C1 segment of cervical spinal cord (tissue), 14 donors: ENCODE results near the gene HIVEP3.

ENCODE experiments used
- DNase-seq, 14 donors: peaks; one replicate each; lab custom pipeline; 2025; lab: John Stamatoyannopoulos, UW

Gene HIVEP3

DNA sequence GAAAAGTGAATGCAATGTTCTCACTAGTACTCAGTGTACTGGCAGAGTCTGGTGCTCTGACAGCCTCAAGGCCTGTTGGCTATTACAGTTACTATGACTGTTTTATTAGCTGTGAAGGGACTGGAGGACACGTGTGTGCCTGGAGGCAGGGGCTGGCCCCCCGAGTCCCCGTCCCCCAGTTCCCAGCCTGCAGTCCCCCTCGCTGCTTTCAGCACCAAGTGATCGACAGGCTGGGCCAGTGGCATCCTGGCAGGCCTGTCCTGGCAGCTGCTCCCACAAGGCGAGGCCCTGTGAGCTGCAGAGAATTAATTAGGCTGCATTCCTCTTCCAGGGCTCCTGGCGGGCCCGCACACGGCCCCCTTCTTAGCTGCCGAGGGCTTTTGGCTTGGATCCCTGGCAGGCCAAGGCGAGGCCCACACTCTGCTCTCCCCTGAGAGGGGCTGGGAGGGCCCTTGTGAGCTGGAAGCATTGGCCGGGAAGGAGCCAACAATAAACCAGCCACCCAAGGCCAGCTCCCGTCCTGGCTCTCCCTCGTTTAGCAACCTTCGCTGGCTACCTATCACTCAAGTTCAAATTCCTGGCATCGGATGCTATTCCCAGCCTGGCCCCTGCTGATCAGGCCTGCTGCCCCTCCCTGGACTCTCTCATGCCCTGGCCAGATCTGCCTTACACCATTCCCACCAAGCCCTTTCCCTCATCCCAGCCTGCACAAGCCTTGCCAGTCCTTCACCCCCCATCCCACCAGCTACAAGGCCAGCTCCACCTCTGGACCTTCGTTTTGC is 444.0 kb downstream of the HIVEP3 start:
- DNase-seq = peak in 11 of 14 donors; percentile 13 to 82 (median 58)

DNA sequence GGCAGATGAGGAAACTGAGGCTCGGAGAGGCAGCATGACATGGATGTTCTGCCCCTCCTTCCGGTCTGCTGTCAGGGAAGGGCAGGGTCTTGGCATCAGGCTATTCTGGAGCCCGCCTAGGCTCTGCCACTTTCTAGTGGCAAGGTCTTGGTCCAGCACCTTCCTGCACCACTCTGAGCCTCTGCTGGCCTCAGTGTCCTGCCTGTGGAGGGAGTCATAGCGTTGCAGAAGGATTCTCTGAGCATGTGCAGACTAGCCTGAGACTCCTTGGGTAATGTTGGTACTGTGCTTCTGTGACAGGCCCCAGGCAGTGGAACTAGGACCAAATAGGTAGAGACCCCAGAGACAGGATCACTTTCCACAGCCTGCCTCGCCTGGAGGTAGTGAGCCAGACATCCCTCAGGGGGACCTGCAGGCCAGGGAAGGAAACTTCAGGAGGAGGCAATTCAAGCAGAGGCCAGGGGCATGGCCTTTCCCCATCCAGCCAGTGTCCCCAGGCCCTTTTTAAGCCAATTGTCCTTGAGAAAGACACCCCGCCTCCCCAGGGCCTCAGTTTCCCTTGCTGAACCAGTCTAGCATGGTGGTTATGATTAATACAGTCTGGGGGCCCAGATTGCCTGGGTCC is 444.9 kb downstream of the HIVEP3 start:
- DNase-seq = no peak

DNA sequence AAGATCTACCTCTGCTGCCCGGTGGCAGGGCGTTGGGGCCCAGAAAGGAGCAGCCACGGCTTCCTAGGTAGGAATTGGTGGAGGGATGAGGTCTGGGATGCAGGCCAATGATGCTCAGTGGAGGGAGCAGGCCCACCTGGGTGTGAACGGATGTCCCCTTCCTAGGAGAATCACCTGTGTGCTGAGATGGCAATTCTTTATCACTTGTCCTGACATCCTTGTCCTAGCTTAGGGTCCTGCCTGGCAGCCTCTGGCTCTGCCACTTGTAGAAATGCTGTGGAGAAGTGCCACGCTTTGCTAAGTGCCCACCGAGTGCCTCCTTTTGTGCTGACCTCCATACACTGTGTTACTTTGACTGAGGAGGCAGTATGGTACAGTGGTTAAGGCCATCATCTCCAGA is 447.1 kb downstream of the HIVEP3 start:
- DNase-seq = no peak

DNA sequence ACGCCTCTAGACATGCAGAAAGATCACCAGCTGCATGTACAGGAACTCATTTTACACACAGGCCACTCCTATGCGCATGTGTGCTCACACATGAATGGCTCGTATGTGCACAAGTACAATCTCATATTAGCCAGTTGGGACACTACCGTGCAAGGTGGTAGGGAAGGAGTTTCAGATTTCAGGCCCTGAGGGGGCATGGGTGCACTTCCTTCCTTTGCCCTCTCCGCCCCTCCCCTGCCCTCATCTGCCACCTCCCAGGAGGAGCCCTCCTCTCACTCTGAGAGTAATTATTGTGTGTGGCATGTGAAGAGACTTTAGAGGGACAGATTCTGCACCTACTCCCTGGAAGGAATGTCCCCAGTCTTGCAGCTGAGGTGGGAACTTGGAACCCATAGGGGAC is 449.0 kb downstream of the HIVEP3 start:
- DNase-seq = no peak

DNA sequence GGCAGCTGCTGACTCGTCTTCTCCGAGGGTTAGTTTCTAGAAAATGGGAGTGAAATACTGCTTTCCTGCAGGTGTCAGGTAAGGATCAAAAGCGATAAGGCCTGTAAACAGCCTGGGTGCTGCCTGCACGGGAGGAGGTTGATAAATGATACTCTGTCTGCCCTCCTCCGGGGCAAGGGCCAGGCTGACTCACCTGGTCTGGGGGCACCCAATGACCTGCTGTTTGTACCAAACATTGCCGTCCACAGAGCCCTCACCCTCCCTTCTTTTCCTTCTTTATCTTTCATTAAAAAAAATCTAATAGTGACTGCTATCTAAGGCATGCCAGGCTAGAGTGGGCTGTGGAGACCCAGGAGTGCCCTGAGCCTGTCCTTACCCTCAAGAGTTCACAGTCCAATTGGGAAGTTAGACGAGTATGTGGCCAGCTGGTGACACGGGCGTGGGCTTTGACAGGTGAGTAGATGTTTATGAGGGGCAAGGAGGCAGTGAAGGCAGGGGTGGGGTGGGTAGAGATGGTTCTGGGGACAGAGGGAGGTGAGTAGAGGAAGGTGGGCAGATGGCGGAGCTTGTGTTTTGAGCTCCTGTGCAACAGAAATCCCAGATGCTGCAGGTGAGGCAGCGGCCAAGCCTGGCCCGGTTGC is 450.5 kb downstream of the HIVEP3 start:
- DNase-seq = no peak

DNA sequence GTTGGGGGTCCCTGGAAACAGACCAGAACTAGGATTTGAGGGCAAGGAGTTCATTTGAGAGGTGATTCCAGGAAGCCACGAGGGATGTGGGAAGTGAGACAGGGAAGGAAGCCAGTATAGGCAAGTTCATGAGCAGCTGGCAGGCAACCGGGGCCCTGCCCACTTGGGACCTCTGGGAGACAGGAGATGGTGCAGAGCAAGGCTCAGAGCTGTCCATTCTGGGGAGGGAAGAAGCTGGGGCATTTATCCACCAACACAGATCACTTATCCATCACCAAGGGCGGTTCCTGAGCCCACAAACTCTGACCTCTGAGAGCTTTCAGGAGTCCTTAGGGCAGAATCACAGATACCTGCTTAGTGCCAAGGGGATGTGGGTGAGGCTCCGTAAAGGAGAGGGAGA is 451.0 kb downstream of the HIVEP3 start:
- no peak for DNase-seq

DNA sequence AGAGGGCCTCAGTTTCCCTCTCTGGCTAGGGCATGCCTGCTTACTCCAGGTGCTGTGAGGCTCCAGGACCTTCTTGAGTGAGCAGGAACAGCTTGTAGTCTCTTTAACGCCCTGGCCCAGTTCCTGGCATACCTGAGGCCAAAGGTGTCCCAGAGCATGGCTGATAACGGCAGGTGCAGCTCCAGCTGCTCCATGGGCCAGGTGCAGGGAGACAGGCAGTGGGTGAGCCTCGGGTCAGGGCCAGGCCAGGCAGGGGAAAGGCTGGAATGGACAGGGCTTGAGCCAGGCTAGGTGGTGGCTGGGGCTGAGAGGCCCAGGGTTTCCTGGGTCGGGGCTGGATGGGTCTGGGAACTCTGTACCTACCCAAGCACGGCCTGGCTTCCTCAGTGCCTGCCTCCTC is 452.6 kb downstream of the HIVEP3 start:
- DNase-seq = no peak

DNA sequence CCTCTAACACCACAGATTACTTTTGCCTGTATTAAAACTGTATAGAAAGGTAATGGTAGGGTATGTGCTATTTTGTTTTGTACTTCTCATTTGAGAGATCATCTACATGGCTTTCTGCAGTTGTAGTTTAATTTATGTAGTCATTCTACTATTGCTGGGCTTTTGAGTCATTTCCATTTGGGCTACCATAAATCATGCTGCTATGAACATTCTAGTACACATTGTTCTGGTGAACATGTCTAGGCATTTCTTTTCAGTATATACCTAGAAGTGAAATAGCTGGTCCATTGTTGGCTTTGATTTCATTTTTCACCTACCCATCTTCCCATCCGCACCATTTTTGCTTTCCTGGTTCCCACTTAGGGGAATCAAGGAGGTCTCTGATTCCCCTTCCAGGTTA is 453.0 kb downstream of the HIVEP3 start:
- no peak for DNase-seq

DNA sequence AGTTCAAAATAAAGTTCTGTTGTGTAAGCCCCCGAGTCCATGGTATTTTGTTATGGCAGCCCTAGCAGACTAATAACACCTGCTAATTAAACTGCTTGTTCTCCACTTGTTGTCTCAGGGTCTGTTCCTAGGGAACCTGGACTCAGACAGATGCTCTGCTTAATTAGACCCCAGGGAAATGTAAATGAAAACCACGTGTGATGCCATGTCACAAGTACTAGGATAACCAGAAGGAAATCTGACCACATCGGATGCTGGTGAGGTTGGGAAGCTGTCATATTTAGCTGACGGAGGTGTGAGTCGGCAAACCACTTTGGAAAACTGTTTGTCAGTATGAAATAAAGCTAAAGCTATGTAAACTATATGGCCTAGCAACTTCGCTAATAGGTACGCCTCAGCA is 453.8 kb downstream of the HIVEP3 start:
- no peak for DNase-seq

DNA sequence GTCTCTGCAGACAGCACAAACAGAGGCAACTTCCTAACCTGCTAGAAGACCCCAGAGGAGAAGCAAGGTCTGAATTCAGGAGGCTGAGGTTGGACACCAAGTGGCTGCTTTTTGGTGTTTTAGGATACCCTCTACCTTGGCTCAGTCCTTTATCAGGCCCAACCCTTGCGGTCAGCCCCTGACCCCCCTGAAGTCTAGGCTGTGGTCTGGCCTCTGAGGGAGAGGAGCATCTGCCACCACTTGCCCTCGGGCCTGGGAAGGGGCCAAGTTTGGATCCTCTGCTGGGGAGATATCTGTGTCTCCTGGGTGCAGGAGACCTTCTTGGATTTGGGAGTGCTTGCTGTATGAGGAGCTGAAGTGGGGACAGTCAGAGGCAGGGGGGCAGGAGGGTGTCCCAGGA is 455.2 kb downstream of the HIVEP3 start:
- DNase-seq = no peak

DNA sequence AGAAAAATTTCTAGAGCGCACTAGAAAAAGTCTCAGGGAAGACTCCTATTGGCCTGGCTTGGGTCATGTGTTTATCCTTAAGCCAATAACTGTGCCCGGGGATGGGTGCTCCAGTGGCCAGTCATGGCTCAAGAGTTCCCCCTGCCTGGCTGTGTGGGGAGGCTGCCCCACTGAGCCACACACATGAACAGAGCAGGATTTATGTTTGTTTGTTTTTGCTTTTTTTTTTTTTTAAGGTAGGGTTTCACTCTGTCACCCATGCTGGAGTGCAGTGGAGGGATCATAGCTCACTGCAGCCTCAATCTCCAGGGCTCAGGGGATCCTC is 456.1 kb downstream of the HIVEP3 start:
- DNase-seq = no peak

DNA sequence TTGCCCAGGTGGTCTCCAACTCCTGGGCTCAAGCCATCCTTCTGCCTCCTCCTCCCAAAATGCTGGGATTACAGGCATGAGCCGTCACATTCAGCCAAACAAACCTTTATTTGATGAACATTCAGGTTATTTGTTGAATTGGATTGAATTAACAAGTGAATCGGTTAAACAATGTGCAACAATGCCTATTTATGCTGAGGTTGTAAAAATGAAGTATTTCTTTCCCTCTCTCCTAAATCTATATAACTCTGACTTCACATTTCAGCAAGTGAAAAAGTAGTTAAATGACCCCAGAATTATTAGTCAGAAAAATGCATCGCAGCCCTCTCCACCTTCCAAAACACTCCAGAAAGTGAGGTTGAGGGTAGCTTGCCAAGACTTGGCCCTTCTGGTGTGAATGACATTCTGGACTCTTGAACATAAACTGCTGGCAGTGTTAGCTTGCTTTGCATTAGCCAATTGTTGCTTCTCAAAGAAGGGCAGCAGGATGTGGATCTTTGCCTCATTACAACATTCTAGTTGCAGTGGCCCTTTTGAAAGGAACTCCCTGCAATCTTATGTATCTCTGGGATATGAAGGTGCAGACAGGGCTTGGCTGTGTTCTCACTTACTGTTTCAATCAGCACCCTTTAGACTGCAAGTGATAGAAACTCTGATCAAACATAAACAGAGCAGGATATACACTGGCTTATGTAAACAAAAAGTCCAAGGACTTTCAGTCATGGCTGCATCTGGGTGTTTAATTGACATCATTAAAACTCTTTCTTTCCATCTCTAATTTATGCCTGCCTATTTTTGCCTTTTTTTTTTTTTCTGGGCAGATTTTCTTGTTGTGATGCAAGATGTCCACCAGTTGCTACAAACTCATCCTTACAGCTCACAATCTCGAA is 456.7 kb downstream of the HIVEP3 start:
- DNase-seq = no peak

DNA sequence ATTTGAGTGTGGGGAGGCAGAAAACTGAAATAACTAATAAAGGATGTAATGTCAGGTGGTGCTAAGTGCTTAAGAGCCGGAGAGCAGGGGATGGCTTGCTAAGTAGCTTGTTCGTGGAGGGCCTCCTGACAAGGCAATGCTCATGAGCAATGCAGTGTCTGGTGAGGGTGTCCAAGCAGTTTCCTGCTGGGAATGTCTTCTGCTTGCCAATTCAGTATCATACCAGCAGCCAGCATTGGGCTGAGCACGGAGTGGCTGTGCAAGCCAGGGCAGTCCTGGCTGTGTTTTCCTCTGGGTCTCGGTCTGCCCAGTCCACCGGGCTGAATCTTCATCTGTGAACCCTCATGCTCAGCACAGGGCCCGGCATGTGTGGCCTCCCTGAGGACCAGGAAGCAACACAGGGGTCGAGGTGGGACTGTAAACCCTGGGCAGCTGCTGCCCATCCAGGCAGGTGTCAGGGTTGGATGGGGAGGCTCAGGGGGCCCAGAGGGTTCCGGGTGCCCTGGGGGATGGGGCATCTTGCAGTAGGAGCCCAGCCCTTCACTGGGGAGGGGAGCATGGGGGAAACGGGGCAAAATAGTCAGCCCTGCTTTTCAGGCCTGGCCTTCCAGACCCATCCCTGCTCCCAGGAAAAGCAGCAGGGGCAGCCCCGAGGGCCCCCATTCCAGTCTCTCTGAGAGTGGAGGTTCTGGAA is 461.7 kb downstream of the HIVEP3 start:
- DNase-seq = no peak
